Activated effector memory CD4-positive, alpha-beta T cell treated with anti-CD3 and anti-CD28 coated beads, Interleukin-2, amount 50 U/mL, for 16 hours (primary cell): Measurements from ENCODE around the gene SLC6A7.
"Not testable (repeated sequence)": the region's sequence is repeated elsewhere in the genome, so short reads cannot be mapped to it uniquely, and the experiment has no call there.

Experiments used
- DNase-seq: peaks from one replicate; pipeline ENCODE4 v3.0.0-alpha.2; 2020

SLC6A7 gene

DNA sequence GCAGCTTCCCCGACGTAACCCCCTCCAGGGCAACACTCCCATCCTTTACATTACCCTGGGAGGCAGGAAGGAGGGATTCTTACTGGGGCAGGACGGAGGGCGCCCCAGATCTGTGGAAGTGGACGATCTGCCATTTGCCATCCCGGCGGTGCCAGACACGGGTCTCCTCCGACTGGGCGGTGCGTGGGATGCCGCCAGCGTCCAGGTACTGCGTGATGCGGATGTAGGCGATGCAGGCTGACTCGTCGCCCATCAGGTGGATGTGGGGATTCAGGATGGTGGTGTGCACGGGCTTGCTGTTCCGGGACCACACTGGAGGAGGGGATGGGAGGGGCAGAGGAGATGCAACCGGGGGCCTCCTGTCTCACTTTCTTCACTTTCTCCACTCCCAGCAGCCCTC, 33.0 kb downstream of the SLC6A7 start:
- no peak for DNase-seq

DNA sequence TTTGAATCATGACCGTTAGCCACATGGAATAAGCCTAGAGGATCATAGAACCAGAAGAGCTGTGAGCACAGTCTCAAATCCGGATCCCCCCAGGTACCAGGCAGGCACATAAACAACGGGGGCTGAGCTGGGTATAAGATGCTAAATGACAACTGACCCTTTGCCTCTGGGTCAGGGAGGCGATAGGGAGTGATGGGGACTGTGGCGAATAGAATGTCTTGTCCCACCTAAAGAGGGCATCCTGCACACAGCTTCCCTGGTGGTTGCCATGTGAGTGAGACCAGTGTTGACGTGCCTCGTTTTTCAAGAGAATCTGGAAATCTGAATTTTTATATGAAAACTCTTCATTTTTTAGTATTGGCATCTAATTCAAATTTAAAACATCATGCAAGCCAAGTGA, 33.6 kb downstream of the SLC6A7 start:
- DNase-seq: no peak

DNA sequence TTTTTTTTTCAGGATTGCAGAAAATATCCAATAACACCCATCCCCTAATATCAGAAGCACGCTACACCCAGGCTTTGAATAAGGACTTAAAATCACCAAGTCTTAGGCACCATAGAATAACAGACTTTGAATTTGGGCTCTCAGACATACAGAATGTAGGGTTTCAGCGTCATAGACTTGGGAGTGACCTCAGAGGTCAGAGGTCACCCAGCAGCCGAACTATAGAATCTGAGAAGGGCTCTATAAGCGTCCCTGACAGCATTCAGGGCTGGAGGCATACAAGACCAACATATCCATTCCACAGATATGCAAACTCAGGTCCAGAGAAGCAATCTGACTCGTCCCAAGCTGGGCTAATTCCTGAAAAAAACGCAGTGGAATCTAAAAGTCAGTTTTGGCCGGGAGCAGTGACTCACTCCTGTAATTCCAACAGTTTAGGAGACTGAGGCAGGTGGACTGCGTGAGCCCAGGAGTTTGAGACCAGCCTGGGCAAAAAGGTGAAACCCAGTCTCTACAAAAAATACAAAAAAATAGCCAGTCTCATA, 34.7 kb downstream of the SLC6A7 start:
- DNase-seq: no peak

DNA sequence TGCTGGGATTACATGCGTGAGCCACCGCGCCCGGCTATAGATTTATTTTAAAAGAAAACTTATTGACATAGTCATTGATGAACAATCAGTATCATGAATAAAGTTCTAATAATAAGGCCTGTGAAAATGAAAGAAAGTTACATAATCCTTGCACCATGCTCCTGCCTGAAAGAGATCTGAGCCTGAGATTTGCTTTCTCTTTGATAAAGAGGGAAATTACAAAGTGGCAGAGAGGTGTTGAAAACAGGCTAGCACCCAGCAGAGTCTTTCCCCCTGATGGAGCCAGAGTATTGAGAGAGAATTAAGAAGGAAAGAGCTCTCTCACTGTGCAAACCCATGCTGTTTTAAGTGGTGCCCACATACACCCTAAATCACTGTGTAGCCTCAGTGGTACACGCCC, 37.2 kb downstream of the SLC6A7 start:
- DNase-seq: no peak

DNA sequence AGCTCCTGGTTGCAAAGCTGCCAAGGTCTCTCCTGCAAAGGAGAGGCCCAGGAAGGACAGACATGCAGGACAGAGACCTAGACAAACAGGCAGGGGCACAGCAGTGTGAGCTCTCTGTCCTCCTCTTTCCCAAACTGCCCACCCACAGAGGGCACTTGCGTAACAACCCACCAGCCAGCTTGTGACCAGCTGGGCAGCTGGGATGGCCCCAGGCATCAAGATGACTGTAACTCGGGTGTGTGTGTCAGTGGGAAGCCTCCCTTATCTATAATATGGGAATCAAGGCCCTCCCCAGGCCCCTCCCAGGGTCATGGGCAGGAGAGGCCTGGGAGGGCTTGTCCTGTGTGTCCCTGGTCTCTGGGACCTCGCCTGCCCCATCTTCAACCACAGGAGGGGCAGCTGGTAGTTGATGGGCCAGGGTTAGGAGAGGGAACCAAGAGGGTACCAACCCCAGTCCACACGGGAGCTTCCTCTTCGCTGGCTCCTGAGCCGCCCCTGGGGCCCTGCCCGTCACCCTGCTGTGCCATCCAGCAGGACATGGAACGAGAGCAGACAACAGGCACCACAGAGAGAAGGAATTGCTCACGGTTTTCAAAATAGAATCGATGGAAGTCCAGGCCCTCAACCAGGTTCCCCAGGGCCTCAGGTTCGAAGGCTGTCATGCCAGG, 37.9 kb downstream of the SLC6A7 start:
- DNase-seq: no peak

DNA sequence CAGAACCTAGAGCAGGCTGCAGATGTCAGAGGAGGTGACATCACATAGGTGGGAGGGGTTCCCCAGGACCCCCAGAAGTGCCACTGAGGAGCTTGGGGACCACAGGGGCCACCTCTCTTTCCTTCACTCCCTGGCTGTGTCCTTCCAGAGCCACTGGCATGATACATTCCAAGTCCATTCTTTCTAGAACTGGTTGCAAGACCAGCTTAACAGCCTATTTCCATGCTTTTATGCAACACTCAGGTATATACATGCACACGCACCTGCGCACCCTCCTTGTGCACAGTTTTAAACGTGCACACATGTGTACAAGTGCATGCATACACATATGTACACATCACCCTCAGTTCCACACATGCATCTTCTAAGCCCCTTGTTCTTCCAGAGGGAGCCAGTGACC, 39.7 kb downstream of the SLC6A7 start:
- DNase-seq: no peak

DNA sequence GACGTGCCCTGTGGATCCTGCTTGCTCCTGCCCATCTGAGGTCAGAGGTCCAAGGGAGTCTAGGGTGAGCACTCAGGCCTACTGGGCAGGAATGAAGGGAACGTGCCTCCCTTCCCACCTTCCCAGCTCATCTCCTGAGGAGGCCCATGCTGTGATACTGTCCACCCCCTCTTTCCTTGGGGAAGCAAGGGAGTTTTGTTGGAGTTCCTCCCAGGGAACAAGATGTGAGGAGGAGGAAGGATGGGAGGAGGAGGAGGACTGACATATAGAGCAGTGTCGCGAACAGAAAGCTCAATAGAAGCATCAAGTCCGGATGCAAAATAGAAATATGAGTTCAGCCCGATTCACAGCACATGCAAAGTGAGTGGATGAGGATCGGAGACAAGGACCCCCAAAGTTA, 41.0 kb downstream of the SLC6A7 start:
- DNase-seq: no peak

DNA sequence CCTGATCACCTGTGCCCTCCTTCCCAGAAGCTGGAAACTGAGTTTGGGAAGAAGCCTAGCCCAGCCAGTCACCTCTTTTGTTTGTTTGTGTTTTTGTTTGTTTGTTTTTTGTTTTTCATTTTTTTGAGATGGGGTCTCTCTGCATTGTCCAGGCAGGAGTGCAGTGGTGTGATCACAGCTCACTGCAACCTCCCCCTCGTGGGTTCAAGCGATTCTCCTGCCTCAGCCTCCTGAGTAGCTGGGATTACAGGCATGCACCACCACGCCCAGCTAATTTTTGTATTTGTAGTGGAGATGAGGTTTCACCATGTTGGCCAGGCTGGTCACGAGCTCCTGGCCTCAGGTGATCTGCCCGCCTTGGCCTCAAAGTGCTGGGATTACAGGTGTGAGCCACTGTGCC, 43.8 kb downstream of the SLC6A7 start:
- DNase-seq: not testable (repeated sequence)

DNA sequence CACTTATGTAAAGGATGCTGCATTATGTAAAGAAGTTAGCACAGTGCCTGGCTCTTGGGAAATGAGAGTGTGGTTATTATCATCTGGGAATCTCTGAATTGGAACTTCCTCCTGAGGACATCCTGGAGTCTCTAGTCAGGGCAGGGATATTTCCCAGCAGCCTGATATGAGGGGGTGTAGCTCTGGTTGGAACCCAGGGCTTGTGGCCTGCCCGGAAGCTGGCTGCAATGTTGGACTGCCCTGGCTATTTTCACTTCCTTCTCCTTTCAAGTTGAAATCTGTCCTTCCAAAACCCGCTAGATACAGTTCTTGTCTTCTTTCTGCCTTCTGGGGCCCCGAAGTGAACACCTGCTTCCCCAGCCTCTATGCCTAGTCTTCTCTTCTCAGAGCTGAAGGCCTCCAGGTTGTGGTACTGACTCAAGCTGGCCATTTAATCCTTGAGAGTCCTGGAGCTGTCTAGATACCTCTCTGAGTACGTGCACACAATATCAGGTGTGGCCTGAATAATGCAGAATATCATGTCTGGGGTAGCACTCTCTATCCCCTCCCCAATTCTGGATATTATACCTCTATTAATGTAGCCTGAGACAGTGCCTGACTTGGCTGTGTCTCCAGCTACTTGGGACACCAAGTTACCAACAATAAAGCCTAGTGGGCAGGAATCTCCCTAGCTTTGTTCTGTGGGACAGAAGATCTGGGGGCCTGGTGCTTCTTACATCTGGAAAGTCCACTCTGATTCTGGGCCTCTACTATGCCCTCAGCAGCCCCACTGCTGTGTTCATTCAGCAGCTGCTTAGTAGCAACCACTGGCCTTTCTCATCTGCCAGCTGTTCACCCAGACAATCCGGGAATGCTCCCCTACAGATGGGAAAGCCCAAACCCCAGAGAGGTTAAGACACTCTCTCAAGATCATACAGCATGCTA, 45.0 kb downstream of the SLC6A7 start:
- no peak for DNase-seq

DNA sequence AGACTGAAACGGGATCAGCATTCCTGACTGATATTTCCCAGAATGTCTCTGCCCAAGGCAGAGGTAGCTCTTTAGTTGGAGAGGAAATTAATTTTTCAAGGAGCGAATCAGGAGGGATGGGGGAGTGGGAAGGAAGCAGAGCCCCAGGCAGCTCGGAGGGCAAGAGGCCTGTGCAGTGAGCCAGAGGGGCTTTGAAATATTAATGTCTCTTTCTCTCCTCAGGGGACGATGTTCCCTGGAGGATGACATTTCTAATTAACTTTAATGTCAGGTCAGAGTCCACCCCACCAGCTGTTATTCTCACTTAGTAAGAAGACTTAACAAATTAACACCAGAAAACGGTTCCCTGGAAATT, 45.6 kb downstream of the SLC6A7 start:
- no peak for DNase-seq

DNA sequence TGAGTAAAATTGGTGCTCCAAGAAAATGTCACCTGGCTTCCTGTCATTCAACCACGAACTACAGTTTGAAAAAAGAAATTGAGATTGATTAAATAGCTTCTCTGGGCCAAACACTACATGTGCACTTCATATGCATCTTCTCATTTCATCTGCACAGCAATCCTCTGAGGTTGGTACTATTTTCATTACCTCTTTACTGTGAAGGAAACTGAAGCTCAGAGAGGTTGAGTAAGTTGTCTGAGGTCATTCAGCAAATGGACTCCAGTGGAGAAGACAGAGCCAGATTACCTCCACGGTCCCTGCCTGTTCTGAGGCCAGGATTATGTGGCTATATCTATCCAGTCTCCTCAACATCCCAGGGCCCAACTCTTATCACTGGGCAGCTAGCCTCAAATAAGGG, 46.5 kb downstream of the SLC6A7 start:
- DNase-seq: no peak

DNA sequence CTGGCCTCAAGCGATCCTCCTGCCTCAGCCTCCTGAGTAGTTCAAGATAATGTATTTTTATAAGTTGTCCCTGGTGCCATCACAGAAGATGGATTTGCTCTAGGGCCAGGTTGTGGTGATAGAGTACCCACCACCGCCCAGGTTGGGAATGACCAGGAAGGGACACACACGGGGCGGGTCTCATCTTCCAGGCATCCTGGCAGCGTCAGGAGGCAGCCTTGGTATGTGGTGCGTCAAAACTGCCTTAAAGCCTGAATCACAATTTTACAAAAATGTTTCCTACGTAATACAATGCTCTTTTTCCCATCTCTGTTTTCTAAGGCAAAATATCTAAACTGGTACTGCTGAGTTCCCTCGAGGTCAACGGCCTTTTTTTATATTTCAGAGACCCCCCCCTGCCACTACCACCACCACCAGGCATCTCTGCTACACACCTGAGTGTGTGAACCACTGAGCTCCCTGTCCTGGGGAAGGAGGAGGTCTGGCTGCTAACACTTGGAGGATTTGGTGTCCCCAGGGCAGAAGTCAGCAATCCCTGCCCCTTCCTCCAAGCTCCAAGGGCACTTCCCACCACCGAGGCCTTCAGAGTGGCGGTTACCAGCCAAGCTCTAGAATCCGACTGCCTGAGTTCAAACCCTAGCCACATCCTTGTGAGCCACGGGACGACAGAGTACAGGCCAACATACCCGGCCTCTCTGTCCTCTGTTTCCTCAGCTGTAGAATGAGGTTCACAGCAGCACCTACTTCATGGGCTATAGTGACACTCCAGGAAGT, 47.3 kb downstream of the SLC6A7 start:
- DNase-seq: no peak

DNA sequence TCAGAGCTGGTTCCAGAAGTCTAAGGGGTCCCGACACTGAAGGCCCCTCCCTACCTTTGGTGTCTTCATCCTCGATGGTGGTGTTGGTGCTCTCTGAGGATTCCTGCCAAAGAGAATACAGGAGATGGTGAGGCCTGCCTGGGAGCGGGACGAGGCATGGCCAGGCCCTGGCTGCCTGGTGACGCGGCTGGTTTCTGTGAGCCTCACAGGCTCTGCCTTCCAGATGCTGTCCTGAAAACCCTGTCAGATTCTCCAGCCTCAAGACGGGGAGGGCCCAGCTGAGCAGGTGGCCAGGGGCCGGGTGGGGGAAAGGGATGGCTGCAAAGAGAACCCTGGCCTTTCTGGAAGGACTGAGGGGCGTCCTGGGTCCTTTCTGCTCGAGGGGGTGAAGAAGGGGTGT, 48.8 kb downstream of the SLC6A7 start:
- no peak for DNase-seq

DNA sequence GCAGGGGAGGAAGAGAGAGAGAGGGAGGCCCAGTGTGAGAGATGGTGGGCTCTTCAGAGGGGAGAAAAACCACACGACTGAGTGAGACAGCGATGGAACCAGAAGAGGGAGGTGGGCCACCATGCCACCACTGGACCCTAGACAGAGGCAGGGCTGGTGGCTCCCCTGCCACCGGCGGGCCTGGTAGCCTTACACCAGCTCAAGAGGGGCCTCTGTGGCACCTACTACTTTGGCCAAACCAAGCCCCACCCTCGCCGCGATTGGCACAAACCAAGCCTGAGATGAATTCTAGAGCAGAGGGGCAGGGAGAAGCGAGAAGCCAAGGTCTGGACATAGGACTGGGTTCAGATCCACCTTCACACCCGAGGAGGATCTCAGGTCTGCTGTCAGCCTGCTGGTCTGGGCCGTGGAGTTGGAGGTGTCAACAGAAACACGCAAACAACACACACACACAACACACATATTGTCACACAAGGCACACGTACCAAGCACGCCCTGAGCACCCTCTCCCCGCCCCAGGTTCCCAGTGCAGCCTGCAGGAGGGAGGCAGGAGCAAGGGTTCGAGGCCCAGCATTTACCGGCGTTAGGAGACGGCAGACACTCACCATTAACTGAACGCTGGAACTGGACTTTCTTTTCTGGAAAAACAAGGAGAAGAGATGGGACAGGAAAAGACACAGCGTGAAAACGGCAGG, 49.4 kb downstream of the SLC6A7 start:
- DNase-seq: no peak

DNA sequence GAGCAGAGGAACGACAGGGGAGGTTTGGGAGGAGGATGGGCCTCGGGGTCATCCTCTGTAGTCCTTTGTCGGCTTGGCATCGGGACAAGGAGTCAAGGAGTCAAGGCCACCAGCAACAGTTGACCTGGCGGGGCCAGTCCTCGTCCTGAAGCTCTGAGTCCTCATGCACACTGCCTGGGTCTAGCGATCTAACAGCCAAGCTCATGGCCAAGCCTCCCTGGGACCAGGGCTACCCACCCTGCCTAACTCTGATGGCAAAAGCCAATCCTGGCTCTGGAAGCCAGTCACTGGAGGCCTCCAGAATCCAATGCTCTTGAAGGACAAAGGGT, 49.9 kb downstream of the SLC6A7 start:
- no peak for DNase-seq

DNA sequence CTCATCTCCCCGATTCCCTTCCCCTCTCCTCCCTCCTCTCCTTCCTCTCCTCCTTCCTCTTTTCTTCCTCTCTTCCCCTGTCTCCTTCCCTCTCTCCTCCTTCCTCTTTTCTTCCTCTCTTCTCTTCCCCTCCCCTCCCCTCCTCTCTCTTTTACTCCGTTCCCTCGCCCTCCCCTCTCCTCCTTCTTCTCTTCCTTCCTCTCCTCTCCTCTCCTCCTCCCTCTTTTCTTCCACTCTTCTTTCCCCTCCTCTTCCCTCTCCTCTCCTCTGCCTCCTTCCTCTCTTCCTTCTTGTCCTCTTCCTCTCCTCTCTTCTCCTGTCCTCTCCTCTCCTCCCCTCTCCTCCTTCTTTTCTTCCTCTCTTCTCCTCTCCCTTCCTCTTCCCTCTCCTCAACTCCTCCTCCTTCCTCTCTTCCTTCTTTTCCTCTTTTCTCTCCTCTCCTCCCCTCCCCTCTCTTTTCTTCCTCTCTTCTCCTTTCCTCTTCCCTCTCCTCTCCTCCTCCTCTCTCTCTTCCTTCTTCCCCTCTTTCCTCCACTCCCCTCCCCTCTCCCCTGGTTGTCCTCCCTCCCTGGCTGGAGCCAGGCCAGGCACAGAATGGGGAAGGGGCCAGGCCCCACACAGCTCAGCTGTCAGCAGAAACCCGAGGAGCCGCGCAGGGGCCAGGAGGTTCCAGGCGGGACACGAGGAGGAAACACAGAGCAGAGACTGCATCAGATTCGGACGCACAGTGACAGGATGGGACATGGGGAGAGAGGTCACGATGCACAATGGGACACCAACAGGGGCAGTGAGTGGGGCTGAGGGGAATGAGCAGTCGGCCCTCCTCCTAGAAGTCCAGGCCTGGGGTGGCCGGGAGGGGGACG, 51.7 kb downstream of the SLC6A7 start:
- no peak for DNase-seq

DNA sequence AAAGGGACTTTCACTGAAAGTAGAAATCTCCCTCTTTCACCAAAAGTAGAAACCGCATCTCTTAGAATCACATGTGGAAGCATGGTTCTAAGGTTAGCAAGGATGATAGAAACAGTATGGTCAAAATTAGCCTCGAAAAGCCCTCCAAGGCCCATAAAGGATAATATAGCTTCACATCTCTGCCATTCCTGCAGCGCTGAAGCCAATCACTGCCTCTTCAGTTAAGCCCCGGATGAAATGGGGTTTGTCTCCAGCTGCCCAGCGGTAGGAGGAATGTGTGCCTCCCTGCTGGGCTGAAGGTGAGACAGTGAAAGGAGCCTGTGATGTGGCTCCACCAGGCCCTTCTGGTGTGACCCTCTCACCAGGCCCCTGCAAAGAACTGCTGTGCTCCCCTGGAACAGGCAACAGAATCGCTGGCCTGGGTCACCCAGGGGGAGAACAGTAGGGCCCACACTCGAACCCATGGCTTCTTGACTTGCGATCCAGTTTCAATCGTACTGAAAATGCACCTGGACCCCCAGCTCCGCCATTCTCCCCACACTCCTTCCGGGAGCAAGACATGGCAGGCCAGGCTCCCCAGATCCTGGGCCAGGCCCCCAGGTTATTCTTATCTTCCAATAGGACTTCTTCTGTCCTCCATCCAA, 52.5 kb downstream of the SLC6A7 start:
- no peak for DNase-seq

DNA sequence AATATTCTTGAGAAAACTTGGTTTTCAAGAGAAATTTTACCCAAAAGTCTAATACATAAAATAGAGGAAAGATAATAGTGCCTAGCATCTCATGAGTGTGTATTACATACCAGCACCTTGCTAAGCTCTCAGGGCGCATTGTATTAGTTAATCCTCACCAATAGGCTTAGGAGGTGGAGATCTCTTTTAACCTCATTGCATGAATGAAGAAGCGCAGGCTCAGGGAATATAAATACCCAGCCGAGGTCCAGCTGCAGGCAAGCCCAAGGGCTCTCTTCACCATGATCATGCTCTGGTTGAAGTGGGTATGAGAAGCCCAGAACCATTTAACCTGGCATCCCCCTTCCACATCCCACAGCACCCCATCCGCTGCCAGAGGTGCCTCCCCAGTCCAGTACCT, 53.7 kb downstream of the SLC6A7 start:
- no peak for DNase-seq

DNA sequence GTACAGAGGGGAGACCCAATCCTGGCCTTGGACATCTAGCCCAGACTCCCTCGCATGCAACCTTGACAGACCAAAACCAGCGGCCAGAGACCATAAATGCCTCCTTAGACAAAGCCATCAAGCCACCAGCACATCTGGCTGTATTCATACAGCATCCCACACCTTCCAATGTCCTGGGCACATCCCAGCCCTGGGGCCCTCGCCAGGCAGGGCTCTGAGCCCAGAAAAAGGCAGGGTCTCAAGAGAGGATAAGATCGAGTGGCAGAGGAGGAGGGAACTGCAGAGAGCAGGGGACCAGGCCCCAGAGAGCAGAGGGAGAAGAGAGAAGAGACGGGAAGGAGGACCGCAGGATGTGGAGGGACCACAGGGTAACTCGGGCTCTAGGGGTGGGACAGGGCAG, 54.3 kb downstream of the SLC6A7 start:
- DNase-seq: no peak

DNA sequence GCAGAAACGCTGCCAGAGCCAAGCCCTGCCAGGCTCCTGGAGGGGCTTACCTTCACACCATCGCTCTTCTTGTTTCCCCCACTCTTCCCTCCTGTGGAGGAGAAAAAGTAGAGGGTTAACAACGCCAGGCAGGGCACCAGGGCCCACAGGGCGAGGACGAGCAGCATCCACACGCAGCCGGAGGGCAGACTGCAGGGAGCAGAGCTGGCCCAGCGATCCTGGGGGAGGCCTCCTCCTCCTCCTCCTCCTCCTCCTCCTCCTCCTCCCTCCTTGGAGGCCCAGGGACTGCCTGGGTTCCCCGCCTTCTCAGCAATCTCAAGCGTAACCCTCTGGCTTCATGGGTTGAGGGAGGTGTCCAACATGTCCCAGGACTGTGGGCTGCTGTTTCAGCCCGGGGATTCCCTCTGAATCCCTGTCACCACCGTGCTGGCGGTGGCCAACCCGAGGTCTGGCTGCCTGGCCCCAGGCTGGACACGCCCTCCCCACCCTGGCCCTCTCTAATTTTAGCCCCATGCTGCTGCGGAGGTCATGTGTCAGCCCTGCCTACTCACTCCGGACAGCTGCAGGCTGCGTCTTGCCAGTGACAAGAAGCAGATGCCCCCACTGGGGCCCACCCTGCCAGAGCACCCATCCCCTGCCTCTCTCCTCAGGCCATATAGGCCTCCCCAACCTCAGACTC, 55.4 kb downstream of the SLC6A7 start:
- DNase-seq: no peak

DNA sequence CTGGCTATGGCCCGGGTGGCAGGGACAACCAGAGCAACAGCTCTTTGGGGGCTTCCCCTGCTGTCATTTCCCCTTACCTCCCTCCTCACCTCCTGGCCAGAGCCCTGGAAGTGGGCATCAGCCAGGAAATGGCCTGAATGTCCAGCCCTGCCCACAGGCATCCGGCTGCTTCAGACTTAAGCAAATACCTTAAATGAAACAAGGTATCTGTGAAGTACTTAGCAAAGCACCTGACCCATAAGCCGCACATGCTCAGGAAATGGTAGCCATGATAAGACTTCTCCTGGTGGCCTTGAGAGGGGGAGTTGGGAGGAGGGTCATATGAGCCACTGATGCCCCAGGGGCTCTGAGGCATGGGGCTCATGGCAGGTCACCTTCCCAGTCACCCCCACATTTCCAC, 55.9 kb downstream of the SLC6A7 start:
- DNase-seq: no peak
